GM12878 (cell line): ENCODE results near the gene TRIM60. TPM values are rescaled to one million over a fixed set of nuclear protein-coding genes. Genes with fewer than 3 reads are reported as not detected.

Source experiments
- ATAC-seq: fragments of 200-7000 bp; cut with Tn5 transposase; 3 replicates; pipeline ENCODE4 v1.9.1; 2020; ENCODE audit warnings: mild to moderate bottlenecking, moderate library complexity
- BruUV-seq: library from RNA; stranded (reverse); fragments of 400-500 nt; replicated peaks from 2 replicates; lab custom pipeline; 2021; lab: Mats Ljungman, UMichigan
- CTCF ChIA-PET: fragments of 300-600 bp; sonication (Branson Sonifier 250); formaldehyde crosslinking; extraction: SDS; loops from one replicate; lab custom pipeline; 2021; ENCODE audit warnings: inconsistent platforms; lab: Yijun Ruan, JAX
- POLR2A ChIA-PET: fragments of 350-600 bp; formaldehyde crosslinking; extraction: SDS; loops from one replicate; lab custom pipeline; 2021; ENCODE audit warnings: inconsistent platforms; lab: Charles Lee
- RAD21 ChIA-PET: fragments of 300-600 bp; sonication (Branson Sonifier 250); formaldehyde crosslinking; loops from one replicate; lab custom pipeline; 2023; ENCODE audit warnings: antibody characterized with exemption; ENCODE audit not compliant: unreplicated experiment; lab: Charles Lee
- SMC1A ChIA-PET: fragments of 300-600 bp; sonication (Branson Sonifier 250); formaldehyde crosslinking; loops from one replicate; lab custom pipeline; 2023; ENCODE audit not compliant: unreplicated experiment, uncharacterized antibody; lab: Charles Lee
- DNase-seq: peaks from one replicate; pipeline ENCODE4 v3.0.0-alpha.2; 2011; ENCODE audit warnings: low read depth, low spot score
- FAIRE-seq: peaks from 3 replicates; lab custom pipeline; 2011; peaks lifted over from hg19 to GRCh38; lab: Jason Lieb, UNC
- H2AFZ ChIP-seq: 2 replicates; pipeline ENCODE4 v1.6.0; 2011; ENCODE audit warnings: low read depth, low read length, control low read depth; ENCODE audit not compliant: control insufficient read depth
- H3K27ac ChIP-seq: 2 replicates; pipeline ENCODE4 v1.5.1; 2011; ENCODE audit warnings: control low read depth; ENCODE audit not compliant: control insufficient read depth, insufficient read depth
- H3K27me3 ChIP-seq, 2 experiments: replicated peaks in 1 of 2; 2 replicates each; pipeline versions ENCODE4 v1.6.0 to v1.6.1; 2011; ENCODE audit warnings: low read length in 1 of 2; ENCODE audit not compliant: control insufficient read depth in 2 of 2, insufficient read depth in 2 of 2
- H3K36me3 ChIP-seq, 2 experiments: 2 replicates each; pipeline ENCODE4 v1.5.1; 2011; ENCODE audit warnings: low read length in 1 of 2; ENCODE audit not compliant: control insufficient read depth in 2 of 2, insufficient read depth in 2 of 2
- H3K4me1 ChIP-seq: 2 replicates; pipeline ENCODE4 v1.6.1; 2011; ENCODE audit warnings: mild to moderate bottlenecking, low read length, moderate library complexity, mixed read lengths; ENCODE audit not compliant: control insufficient read depth, insufficient read depth
- H3K4me2 ChIP-seq: 2 replicates; pipeline ENCODE4 v1.6.0; 2011; ENCODE audit warnings: control low read depth; ENCODE audit not compliant: control insufficient read depth, insufficient read depth
- H3K4me3 ChIP-seq: fragments of 200-600 bp; sonication (generic); 2 replicates; pipeline ENCODE4 v1.5.1; 2016
- H3K79me2 ChIP-seq: 2 replicates; pipeline ENCODE4 v1.6.0; 2011; ENCODE audit warnings: low read length; ENCODE audit not compliant: control insufficient read depth, insufficient read depth
- H3K9ac ChIP-seq: 2 replicates; pipeline ENCODE4 v1.8.0; 2011; ENCODE audit warnings: low read length, control low read depth, mixed read lengths; ENCODE audit not compliant: control insufficient read depth, insufficient read depth
- H3K9me3 ChIP-seq: replicated peaks from 3 replicates; pipeline ENCODE4 v1.5.1; 2011; ENCODE audit warnings: mild to moderate bottlenecking, low read length; ENCODE audit not compliant: control insufficient read depth, insufficient read depth
- H4K20me1 ChIP-seq: 2 replicates; pipeline ENCODE4 v1.6.0; 2011; ENCODE audit not compliant: control insufficient read depth, insufficient read depth
- CBFB ChIP-seq: IDR thresholded peaks from 2 replicates; pipeline ENCODE4 v1.6.1; 2016; ENCODE audit warnings: antibody characterized with exemption, low read depth
- GABPA ChIP-seq: IDR thresholded peaks from 2 replicates; pipeline ENCODE4 v1.6.1; 2014; ENCODE audit warnings: antibody characterized with exemption, low read depth, mild to moderate bottlenecking, inconsistent platforms
- GATAD2B ChIP-seq: fragments of 450-650 bp; conservative IDR thresholded peaks from 2 replicates; pipeline ENCODE4 v1.6.1; 2017; ENCODE audit warnings: low read depth, mild to moderate bottlenecking, moderate library complexity
- HDAC2 ChIP-seq: fragments of 200-600 bp; sonication (generic); IDR thresholded peaks from 2 replicates; pipeline ENCODE4 v1.6.1; 2017
- IKZF2 ChIP-seq, 2 experiments: fragments of 450-650 bp; IDR thresholded peaks; 2 replicates each; pipeline ENCODE4 v1.6.1; 2017; ENCODE audit warnings: mild to moderate bottlenecking in 2 of 2, moderate library complexity in 2 of 2
- MEF2A ChIP-seq: IDR thresholded peaks from 2 replicates; pipeline ENCODE4 v1.6.1; 2011; ENCODE audit warnings: low read depth, mild to moderate bottlenecking, low read length, moderate library complexity; ENCODE audit not compliant: insufficient read depth
- NFYA ChIP-seq: IDR thresholded peaks from 2 replicates; pipeline ENCODE4 v1.6.1; 2011; ENCODE audit warnings: low read depth, mild to moderate bottlenecking, low read length, improper control_type of control experiment, borderline replicate concordance
- POLR2AphosphoS2 ChIP-seq: IDR thresholded peaks from 2 replicates; pipeline ENCODE4 v1.6.1; 2011; ENCODE audit warnings: low read depth, mild to moderate bottlenecking, low read length, improper control_type of control experiment, moderate library complexity
- RFX5 ChIP-seq: IDR thresholded peaks from 2 replicates; pipeline ENCODE4 v1.6.1; 2011; ENCODE audit warnings: low read depth, low read length, improper control_type of control experiment
- SMARCA5 ChIP-seq: fragments of 450-650 bp; IDR thresholded peaks from 2 replicates; pipeline ENCODE4 v1.6.1; 2017; ENCODE audit warnings: mild to moderate bottlenecking
- STAT3 ChIP-seq: IDR thresholded peaks from 2 replicates; pipeline ENCODE4 v1.6.1; 2011; ENCODE audit warnings: low read depth, low read length, improper control_type of control experiment
- YY1 ChIP-seq: IDR thresholded peaks from 2 replicates; pipeline ENCODE4 v1.6.1; 2011; ENCODE audit warnings: low read depth, mild to moderate bottlenecking, low read length
- WGBS: methylation state at CpG from one replicate; pipeline ENCODE4 v1.1.6; 2016; ENCODE audit warnings: low lambda C conversion rate; ENCODE audit not compliant: insufficient replicate concordance, insufficient coverage; ENCODE audit errors: missing lambda C conversion rate; 5-methylcytosine and 5-hydroxymethylcytosine counted together
- in situ Hi-C: fragments of 300-500 bp; cut with MboI; formaldehyde crosslinking; loops from 9 replicates; pipeline ENCODE4 v1.14.3; 2018; ENCODE audit warnings: mixed read lengths
- intact Hi-C: fragments of 100-400 bp; cut with micrococcal nuclease; formaldehyde crosslinking; loops from one replicate; pipeline ENCODE4 v1.14.2; 2022; ENCODE audit not compliant: unreplicated experiment
- polyA plus RNA-seq, 11 experiments: library from polyadenylated mRNA; depleted of rRNA in 4 of 11; unstranded in 6 of 11; stranded (reverse) in 5 of 11; fragments of >200 nt; fragmentation: Nextera tagmentation in 4 of 11; fragmentation: Illumina TruSeq in 1 of 11; extraction: Ambion mirVana in 4 of 11; extraction: Trizol in 1 of 11; gene quantifications; 1 replicate in 1 of 11; 2 replicates in 10 of 11; pipeline versions ENCODE4 v1.2.1 to v1.2.3, GENCODE V29; 2011 to 2016; ENCODE audit warnings: inconsistent platforms in 2 of 11, missing spikeins in 2 of 11, low read depth in 1 of 11
- total RNA-seq, 4 experiments: library from RNA; depleted of rRNA in 3 of 4; stranded (reverse); fragments of >200 nt in 3 of 4; fragmentation: Illumina TruSeq in 1 of 4; extraction: Trizol in 1 of 4; gene quantifications; 2 replicates each; pipeline versions ENCODE4 v1.2.1 to v1.2.3, GENCODE V29; 2013 to 2021
- TF ChIP-seq, protein P1 (sequence below): IDR thresholded peaks from 2 replicates; pipeline ENCODE4 v1.6.1; 2012; ENCODE audit warnings: improper control_type of control experiment, low read depth, low read length; ENCODE audit not compliant: insufficient replicate concordance

Gene TRIM60
- total and polyA plus RNA-seq, 10 of the 15 experiments (the other 5 are each of a cell fraction or from before 2014, with no cell fraction given) = not detected

GRCh38 chr4:165055601-165056000 lies 23.8 kb downstream of the TRIM60 start:
- Histone ChIP-seq H2AFZ (no peak overlapping the region), H3K4me2 (no peak overlapping the region), H3K4me1 (no peaks in the 10 kb centered on the region), H3K27me3 (no peaks in the 10 kb centered on the region; a peak in 1 of 4 replicates), H3K79me2 (no peaks in the 10 kb centered on the region), H3K4me3 (no peak overlapping the region), H3K9ac (no peak overlapping the region), H3K9me3 (no peaks in the 10 kb centered on the region), H3K27ac (no peak overlapping the region), H3K36me3 (no peaks in the 10 kb centered on the region), H4K20me1 (no peaks in the 10 kb centered on the region)
- CTCF ChIA-PET = no interaction called here
- WGBS = 50% methylated on average over 9 of the region's 9 CpGs
- in situ Hi-C loops (no loop called here), intact Hi-C loops (no loop called here)
- ATAC-seq (no peak), FAIRE-seq (no peak), DNase-seq (no peak)
- POLR2A ChIA-PET = interaction anchor here (0.7 kb wide), 1 partner anchor 97 kb away, joined by 5 read pairs; no protein-coding TSS in a partner anchor
- RAD21 ChIA-PET = no interaction called here
- SMC1A ChIA-PET = no interaction called here
- no peak for TF ChIP-seq SMARCA5
- no peak for TF ChIP-seq IKZF2 (IDR thresholded peaks at IDR 0.05)
- no peak for TF ChIP-seq POLR2AphosphoS2
- no TSS peak for BruUV-seq

GRCh38 chr4:165058666-165059065 lies 26.9 kb downstream of the TRIM60 start:
- Histone ChIP-seq H3K9ac (no peak overlapping the region), H3K4me3 (no peak overlapping the region), H3K4me1 (no peaks in the 10 kb centered on the region), H3K27ac (no peak overlapping the region), H4K20me1 (no peaks in the 10 kb centered on the region), H3K27me3 (no peaks in the 10 kb centered on the region; a peak in 1 of 4 replicates), H3K4me2 (no peak overlapping the region), H3K36me3 (no peaks in the 10 kb centered on the region), H3K79me2 (no peaks in the 10 kb centered on the region), H2AFZ (no peak overlapping the region), H3K9me3 (no peaks in the 10 kb centered on the region)
- DNase-seq (no peak), ATAC-seq (no peak), FAIRE-seq (no peak)
- ChIA-PET RAD21 (no interaction called here), SMC1A (no interaction called here), POLR2A (no interaction called here), CTCF (interaction anchor here (0.7 to 0.9 kb wide), 2 partner anchors 9 to 327 kb away, joined by 3 read pairs; no protein-coding TSS in a partner anchor)
- in situ Hi-C loops (no loop called here), intact Hi-C loops (no loop called here)
- BruUV-seq = no TSS peak
- 40% methylated on average over 2 of the region's 2 CpGs for WGBS
- TF ChIP-seq GABPA (no peak), HDAC2 (no peak), CBFB (no peak), GATAD2B (no peak), NFYA (no peak), STAT3 (no peak), YY1 (no peak), MEF2A (no peak), RFX5 (no peak)
- TF ChIP-seq, protein P1, sequence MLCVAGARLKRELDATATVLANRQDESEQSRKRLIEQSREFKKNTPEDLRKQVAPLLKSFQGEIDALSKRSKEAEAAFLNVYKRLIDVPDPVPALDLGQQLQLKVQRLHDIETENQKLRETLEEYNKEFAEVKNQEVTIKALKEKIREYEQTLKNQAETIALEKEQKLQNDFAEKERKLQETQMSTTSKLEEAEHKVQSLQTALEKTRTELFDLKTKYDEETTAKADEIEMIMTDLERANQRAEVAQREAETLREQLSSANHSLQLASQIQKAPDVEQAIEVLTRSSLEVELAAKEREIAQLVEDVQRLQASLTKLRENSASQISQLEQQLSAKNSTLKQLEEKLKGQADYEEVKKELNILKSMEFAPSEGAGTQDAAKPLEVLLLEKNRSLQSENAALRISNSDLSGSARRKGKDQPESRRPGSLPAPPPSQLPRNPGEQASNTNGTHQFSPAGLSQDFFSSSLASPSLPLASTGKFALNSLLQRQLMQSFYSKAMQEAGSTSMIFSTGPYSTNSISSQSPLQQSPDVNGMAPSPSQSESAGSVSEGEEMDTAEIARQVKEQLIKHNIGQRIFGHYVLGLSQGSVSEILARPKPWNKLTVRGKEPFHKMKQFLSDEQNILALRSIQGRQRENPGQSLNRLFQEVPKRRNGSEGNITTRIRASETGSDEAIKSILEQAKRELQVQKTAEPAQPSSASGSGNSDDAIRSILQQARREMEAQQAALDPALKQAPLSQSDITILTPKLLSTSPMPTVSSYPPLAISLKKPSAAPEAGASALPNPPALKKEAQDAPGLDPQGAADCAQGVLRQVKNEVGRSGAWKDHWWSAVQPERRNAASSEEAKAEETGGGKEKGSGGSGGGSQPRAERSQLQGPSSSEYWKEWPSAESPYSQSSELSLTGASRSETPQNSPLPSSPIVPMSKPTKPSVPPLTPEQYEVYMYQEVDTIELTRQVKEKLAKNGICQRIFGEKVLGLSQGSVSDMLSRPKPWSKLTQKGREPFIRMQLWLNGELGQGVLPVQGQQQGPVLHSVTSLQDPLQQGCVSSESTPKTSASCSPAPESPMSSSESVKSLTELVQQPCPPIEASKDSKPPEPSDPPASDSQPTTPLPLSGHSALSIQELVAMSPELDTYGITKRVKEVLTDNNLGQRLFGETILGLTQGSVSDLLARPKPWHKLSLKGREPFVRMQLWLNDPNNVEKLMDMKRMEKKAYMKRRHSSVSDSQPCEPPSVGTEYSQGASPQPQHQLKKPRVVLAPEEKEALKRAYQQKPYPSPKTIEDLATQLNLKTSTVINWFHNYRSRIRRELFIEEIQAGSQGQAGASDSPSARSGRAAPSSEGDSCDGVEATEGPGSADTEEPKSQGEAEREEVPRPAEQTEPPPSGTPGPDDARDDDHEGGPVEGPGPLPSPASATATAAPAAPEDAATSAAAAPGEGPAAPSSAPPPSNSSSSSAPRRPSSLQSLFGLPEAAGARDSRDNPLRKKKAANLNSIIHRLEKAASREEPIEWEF = no peak
